D721Med (cell line): ENCODE measurements around the gene WFDC8.

Experiments
- DNase-seq: peaks from one replicate; pipeline ENCODE4 v3.0.0; 2011; ENCODE audit warnings: low spot score; ENCODE audit not compliant: insufficient read length
- FAIRE-seq: peaks from 2 replicates; lab custom pipeline; 2011; peaks lifted over from hg19 to GRCh38; lab: Jason Lieb, UNC
- TF ChIP-seq, protein P1 (sequence below): IDR thresholded peaks from 2 replicates; pipeline ENCODE4 v1.5.1; 2012; ENCODE audit warnings: mild to moderate bottlenecking, control low read depth; ENCODE audit not compliant: insufficient read depth; ENCODE audit errors: missing control alignments

The WFDC8 gene

DNA sequence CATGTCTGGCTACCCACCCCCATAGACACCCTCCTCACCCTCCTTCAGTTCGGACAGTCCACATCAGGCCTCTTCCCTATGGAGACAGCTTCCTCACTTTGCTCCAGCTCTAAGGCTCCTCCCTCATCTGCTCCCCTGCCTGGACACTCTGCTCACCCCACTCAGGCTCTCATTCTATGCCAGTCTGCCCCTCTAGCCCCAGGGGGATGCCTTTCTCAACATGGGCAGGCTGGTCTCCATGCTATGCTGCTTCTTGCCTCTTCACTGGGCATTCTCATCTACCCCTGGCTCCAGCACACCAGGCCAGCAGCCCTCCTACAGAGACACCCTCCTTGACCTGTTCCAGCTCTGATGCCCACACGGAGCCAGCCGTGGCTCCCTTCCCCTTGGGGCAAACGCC lies at the start of gene WFDC8:
WFDC8 (minus strand) TSS at position 101 of the 400 bp plus-strand sequence; CDS start at position 64, 37 bp downstream.
- DNase-seq, result no peak
- no peak for FAIRE-seq
- TF ChIP-seq, protein P1, sequence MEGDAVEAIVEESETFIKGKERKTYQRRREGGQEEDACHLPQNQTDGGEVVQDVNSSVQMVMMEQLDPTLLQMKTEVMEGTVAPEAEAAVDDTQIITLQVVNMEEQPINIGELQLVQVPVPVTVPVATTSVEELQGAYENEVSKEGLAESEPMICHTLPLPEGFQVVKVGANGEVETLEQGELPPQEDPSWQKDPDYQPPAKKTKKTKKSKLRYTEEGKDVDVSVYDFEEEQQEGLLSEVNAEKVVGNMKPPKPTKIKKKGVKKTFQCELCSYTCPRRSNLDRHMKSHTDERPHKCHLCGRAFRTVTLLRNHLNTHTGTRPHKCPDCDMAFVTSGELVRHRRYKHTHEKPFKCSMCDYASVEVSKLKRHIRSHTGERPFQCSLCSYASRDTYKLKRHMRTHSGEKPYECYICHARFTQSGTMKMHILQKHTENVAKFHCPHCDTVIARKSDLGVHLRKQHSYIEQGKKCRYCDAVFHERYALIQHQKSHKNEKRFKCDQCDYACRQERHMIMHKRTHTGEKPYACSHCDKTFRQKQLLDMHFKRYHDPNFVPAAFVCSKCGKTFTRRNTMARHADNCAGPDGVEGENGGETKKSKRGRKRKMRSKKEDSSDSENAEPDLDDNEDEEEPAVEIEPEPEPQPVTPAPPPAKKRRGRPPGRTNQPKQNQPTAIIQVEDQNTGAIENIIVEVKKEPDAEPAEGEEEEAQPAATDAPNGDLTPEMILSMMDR, result no peak

DNA sequence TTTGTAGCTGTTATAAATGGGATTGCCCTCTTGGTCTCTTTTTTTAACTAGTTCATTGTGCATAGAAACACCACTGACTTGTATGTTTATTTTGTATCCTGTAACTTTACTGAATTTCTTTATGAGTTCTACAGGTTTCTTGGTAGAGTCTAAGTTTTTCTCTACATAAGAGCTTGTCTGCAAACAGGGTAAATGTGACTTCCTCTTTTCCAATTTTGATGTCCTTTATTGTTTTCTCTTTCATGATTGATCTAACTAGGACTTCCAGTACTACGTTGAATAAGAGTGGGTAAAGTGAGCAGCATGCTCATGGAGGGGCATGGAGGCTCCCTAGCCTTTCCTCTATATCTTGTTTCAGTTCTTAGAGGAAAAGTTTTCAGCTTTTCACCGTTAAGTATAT lies 47.5 kb upstream of the WFDC8 start:
- DNase-seq (no peak), FAIRE-seq (no peak)
- TF ChIP-seq, protein P1, result no peak

DNA sequence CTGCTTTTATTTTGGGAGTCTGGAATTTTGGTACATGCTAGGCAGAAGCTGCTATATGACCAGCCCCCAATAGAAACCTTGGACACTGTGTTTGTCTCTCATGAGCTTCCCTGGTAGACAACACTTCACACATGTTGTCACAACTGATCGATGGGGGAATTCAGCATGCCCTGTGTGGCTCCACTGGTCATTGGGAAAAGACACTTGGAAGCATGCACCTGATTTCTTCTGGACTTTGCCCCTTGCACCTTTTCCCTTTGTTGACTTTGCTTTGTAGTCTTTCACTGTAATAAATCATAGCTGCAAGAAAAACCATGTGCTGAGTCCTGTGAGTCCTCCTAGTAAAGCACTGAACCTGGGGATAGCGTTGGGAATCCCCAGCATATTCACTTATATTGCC lies 42.5 kb upstream of the WFDC8 start:
- TF ChIP-seq, protein P1, result no peak
- DNase-seq (no peak), FAIRE-seq (no peak)

DNA sequence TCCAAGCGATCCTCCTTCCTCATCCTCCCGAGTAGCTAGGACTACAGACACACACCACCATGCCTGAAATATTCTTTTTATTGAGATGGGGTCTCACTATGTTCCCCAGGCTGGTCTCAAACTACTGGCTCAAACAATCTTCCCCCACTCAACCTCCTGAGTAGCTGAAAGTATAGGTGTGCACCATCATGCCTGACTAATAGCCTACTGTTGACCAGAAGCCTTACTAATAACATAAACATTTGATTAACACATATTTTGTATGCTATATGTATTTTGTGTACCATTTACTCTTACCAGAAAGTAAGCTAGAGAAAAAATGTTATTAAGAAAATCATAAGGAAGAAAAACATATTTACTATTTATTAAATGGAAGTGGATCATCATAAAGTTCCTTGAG lies 38.5 kb upstream of the WFDC8 start:
- DNase-seq (no peak), FAIRE-seq (no peak)
- TF ChIP-seq, protein P1, result no peak

DNA sequence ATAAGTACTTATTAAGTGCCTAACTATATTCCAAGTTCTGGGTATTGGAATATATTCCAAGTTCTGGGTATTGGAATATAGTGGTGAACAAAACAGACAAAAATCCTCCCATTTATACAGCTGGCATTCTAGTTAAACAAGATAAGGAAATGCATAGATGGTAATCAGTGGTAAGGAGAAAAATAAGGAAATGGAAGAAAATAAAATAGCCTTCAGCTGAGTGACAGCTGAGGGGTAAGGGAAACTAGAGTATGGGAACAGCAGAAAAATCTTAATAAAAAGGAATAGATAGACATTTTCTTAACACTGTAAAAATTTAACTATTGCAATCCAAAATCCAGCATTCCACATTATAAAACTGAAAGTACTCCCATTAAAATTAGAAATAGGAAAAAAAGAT lies 33.2 kb upstream of the WFDC8 start:
- TF ChIP-seq, protein P1, result no peak
- DNase-seq, result no peak
- no peak for FAIRE-seq

DNA sequence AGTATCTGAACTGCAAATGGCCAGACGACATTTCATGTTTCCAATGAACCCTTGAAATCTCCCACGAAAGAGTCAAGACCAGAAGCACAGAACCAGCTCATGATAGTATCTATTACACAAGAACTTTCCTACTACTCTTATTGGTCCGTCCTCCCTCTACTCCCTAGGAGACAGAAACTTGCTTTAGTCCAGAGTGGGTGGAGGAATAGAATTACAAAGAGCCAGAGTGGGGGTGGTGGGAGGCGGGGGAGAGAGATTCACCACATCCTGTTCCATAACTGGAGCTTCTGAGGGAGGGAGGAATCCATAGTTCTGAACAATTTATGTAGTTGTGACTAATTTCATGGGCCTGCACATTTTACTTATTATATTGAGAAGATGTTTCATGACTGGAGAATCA lies 32.0 kb upstream of the WFDC8 start:
- TF ChIP-seq, protein P1, result no peak
- FAIRE-seq (no peak), DNase-seq (no peak)

DNA sequence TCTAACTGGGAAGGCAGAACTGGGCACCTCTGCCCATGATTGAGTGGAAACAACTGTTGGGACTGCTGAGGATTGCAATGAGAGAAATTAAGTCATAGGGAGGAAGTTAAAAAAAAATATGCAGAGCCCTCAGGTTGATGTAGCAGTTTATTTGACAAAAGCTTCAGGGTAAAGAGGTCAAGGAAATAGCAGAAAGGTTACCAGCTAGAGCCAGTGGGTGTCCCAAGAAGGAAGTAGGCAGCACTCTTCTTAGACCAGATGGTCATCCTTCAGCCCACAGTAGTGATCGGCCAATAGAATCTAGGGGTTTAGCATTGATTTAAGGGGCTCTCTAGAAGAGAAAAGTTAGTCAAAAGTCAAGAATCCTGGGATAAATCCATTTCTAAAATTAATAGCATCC lies 28.7 kb upstream of the WFDC8 start:
- DNase-seq (no peak), FAIRE-seq (no peak)
- TF ChIP-seq, protein P1, result no peak
